HL-60 (cell line): ENCODE results near the gene CCDC187.

ENCODE experiments used
- DNase-seq, 2 experiments: peaks; one replicate each; pipeline ENCODE4 v3.0.0-alpha.2; 2010 to 2020; ENCODE audit warnings: low read depth in 1 of 2, low spot score in 1 of 2
- H3K27ac ChIP-seq: fragments of 250-450 bp; sonication (Bioruptor Pico); replicated peaks from 2 replicates; pipeline ENCODE4 v1.5.1; 2020; ENCODE audit warnings: mild to moderate bottlenecking, moderate library complexity
- H3K27me3 ChIP-seq: fragments of 250-450 bp; sonication (Bioruptor Pico); 2 replicates; pipeline ENCODE4 v1.5.1; 2021; ENCODE audit warnings: mild to moderate bottlenecking, moderate library complexity; ENCODE audit not compliant: insufficient read depth, poor library complexity, severe bottlenecking
- H3K4me3 ChIP-seq: replicated peaks from 2 replicates; pipeline ENCODE4 v1.5.1; 2011; ENCODE audit warnings: mild to moderate bottlenecking, control low read depth, low read length; ENCODE audit not compliant: insufficient read depth
- GABPA ChIP-seq: IDR thresholded peaks from 2 replicates; pipeline ENCODE4 v1.6.1; 2012; ENCODE audit warnings: low read depth
- POLR2AphosphoS5 ChIP-seq: IDR thresholded peaks from 2 replicates; pipeline ENCODE4 v1.6.1; 2012; ENCODE audit warnings: low read depth
- REST ChIP-seq: IDR thresholded peaks from 2 replicates; pipeline ENCODE4 v1.6.1; 2012; ENCODE audit warnings: low read depth; ENCODE audit not compliant: insufficient replicate concordance
- SPI1 ChIP-seq: IDR thresholded peaks from 2 replicates; pipeline ENCODE4 v1.6.1; 2012; ENCODE audit warnings: low read depth, mild to moderate bottlenecking, borderline replicate concordance
- TF ChIP-seq, protein P1 (sequence below): IDR thresholded peaks from one replicate; pipeline ENCODE4 v1.5.1; 2011; ENCODE audit warnings: low read length, control low read depth, inconsistent platforms; ENCODE audit not compliant: insufficient read depth

CCDC187 gene

DNA sequence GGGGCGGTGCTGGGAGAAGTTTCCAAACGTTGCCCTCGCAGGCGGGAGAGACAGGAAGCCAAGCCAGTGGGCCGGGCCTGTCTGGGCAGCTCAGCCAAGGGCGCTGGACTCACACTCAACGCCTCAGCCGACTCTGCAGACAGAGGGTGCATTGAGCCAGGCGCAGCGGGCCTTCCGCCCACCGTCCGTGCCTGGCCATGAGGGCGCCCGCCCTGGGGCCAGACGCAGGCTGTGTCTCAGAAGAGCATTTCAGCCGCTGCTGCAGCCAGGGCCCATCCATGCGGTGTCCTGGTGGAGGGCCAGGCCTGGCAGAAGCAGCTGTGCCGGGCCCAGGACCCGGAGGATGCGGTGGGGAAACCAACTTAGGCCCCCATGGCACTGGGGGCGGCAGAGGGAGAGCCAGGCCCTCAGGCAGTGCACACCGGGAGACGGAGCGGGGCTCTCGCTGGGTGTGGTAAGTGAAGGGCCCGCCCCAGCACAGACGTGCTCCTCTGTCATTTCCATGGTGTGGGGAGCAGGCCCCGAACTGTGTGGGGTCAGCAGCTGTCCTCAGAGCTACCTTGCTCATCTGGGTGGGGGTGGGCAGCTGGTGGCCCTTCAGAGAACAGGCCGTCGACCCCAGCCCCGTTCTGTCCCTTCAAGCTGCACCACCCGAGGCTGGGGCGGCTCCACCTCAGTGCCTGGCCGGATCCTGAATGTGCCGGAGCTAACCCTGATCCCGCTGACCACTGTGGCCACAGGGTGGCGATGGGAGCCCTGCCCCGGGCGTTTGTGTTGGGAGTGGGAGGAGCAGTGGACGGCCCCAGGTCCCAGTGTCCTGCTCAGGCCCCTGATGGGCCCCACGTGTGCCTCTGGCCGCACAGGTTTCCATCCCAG is 41.6 kb upstream of the CCDC187 start:
- TF ChIP-seq, protein P1, sequence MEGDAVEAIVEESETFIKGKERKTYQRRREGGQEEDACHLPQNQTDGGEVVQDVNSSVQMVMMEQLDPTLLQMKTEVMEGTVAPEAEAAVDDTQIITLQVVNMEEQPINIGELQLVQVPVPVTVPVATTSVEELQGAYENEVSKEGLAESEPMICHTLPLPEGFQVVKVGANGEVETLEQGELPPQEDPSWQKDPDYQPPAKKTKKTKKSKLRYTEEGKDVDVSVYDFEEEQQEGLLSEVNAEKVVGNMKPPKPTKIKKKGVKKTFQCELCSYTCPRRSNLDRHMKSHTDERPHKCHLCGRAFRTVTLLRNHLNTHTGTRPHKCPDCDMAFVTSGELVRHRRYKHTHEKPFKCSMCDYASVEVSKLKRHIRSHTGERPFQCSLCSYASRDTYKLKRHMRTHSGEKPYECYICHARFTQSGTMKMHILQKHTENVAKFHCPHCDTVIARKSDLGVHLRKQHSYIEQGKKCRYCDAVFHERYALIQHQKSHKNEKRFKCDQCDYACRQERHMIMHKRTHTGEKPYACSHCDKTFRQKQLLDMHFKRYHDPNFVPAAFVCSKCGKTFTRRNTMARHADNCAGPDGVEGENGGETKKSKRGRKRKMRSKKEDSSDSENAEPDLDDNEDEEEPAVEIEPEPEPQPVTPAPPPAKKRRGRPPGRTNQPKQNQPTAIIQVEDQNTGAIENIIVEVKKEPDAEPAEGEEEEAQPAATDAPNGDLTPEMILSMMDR = no peak
- TF ChIP-seq REST = no peak
- TF ChIP-seq SPI1 = no peak
- TF ChIP-seq GABPA = no peak
- TF ChIP-seq POLR2AphosphoS5 = no peak
- no peak for DNase-seq
- Histone ChIP-seq H3K27me3 (no peaks in the 10 kb centered on the region), H3K4me3 (no peak overlapping the region), H3K27ac (no peak overlapping the region)

GRCh38 chr9:136344544-136345280 is 40.8 kb upstream of the CCDC187 start:
- H3K27ac ChIP-seq = no peak overlapping the region
- TF ChIP-seq GABPA = no peak
- TF ChIP-seq SPI1 = no peak
- no peak for TF ChIP-seq POLR2AphosphoS5
- TF ChIP-seq REST = no peak
- TF ChIP-seq, protein P1 = no peak
- no peaks in the 10 kb centered on the region for H3K27me3 ChIP-seq
- H3K4me3 ChIP-seq = no peak overlapping the region
- DNase-seq = no peak

DNA sequence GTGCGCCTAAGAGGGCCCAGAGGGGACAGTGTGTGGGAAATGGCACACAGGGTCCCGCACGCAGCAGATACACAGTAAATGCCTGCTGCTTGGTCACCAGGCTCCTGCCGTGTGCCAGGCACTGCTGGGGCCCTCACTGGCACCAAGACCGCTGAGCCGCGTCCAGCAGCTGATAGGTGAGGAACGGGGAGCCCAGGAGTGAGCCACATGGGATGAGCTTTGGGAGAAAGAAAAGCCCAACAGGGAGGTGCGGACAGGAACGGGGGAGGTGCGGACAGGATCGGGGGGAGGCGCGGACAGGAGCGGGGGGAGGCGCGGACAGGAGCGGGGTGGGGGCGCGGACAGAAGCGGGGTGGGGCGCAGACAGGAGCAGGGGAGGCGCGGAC is 40.0 kb upstream of the CCDC187 start:
- Histone ChIP-seq H3K27me3 (no peaks in the 10 kb centered on the region), H3K27ac (no peak overlapping the region), H3K4me3 (no peak overlapping the region)
- no peak for TF ChIP-seq SPI1
- TF ChIP-seq, protein P1 = no peak
- TF ChIP-seq REST = no peak
- no peak for TF ChIP-seq POLR2AphosphoS5
- no peak for TF ChIP-seq GABPA
- no peak for DNase-seq
